ENCODE measurements around the gene PEPD. TPM values are rescaled to one million over a fixed set of nuclear protein-coding genes. Genes with fewer than 3 reads are reported as not detected.

Gene PEPD
- total RNA-seq, 1 donor from 2014 or later: 112 TPM

GRCh38 chr19:33343859-33344572, 177.6 kb downstream of the PEPD start:
- Histone ChIP-seq H3K36me3 (no peaks in the 10 kb centered on the region), H3K9me3 (no peaks in the 10 kb centered on the region), H3K27ac (no peak overlapping the region), H3K4me3 (no peak overlapping the region), H3K4me1 (no peaks in the 10 kb centered on the region), H3K27me3 (no peaks in the 10 kb centered on the region)
- no peak for TF ChIP-seq CTCF (IDR thresholded peaks at IDR 0.05)
- intact Hi-C loops (cut with DNase I): no loop called here
- DNase-seq (ENCODE audit: low spot score in 2 of 2): no peak

GRCh38 chr19:33343301-33343700, 178.3 kb downstream of the PEPD start:
- intact Hi-C loops (cut with DNase I): no loop called here

GRCh38 chr19:33340991-33341390, 180.6 kb downstream of the PEPD start:
- no peaks in the 10 kb centered on the region for H3K4me1 ChIP-seq
- no peaks in the 10 kb centered on the region for H3K27me3 ChIP-seq
- intact Hi-C loops (cut with DNase I): no loop called here
- H3K9me3 ChIP-seq: no peaks in the 10 kb centered on the region
- DNase-seq (ENCODE audit: low spot score in 2 of 2): no peak
- no peak overlapping the region for H3K27ac ChIP-seq
- TF ChIP-seq CTCF (IDR thresholded peaks at IDR 0.05): no peak
- H3K4me3 ChIP-seq: no peak overlapping the region
- no peaks in the 10 kb centered on the region for H3K36me3 ChIP-seq

More at GRCh38 chr19:33343301-33343700, 178.3 kb downstream of the PEPD start:
- Histone ChIP-seq H3K36me3 (no peaks in the 10 kb centered on the region), H3K9me3 (no peaks in the 10 kb centered on the region), H3K27me3 (no peaks in the 10 kb centered on the region), H3K4me3 (no peak overlapping the region), H3K27ac (no peak overlapping the region), H3K4me1 (no peaks in the 10 kb centered on the region)
- no peak for TF ChIP-seq CTCF (IDR thresholded peaks at IDR 0.05)
- DNase-seq (ENCODE audit: low spot score in 2 of 2): no peak

GRCh38 chr19:33339016-33339984, 182.3 kb downstream of the PEPD start:
- intact Hi-C loops (cut with DNase I): no loop called here
- Histone ChIP-seq H3K9me3 (no peaks in the 10 kb centered on the region), H3K36me3 (no peaks in the 10 kb centered on the region)

More at GRCh38 chr19:33339016-33339984, 182.3 kb downstream of the PEPD start:
- no peaks in the 10 kb centered on the region for H3K27me3 ChIP-seq
- TF ChIP-seq CTCF (IDR thresholded peaks at IDR 0.05): no peak
- DNase-seq (ENCODE audit: low spot score in 2 of 2): no peak
- H3K4me3 ChIP-seq: no peak overlapping the region
- H3K27ac ChIP-seq: no peak overlapping the region
- no peaks in the 10 kb centered on the region for H3K4me1 ChIP-seq

Other genes with a start within 250 kb of the PEPD start
- gene CEBPA, start 219.3 kb downstream of the PEPD start, total RNA-seq: 14.9 TPM
- 21.9 TPM for gene CEBPG, start 148.1 kb downstream of the PEPD start, total RNA-seq
- not detected for gene CHST8, start 100.2 kb upstream of the PEPD start, total RNA-seq